HG03066 (cell line): ENCODE measurements around the gene BRICD5.

Source experiments
- ATAC-seq: cut with Tn5 transposase; IDR thresholded peaks from one replicate; pipeline ENCODE4 v1.9.1; 2021; ENCODE audit warnings: low read depth; ENCODE audit not compliant: unreplicated experiment

The BRICD5 gene

DNA sequence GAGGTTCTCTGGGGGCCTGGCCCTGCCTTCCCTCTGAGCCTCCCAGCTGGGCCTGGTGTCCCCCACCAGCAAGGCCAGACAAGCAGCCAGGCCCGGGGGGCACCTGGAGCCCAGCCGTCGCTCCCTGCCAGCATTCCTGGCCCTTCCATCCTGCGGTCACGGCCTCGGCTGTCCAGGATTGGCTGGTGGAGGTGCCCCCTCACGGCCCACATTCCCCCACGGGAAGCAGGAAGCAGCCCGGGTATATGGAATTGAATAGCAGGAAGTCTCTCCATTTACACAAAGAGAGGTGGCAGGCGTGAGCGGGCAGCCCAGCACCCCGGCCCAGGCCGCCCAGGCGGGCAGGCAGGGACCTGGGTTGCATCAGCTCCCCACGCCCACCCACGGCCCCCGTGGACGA is 40.6 kb downstream of the BRICD5 start:
- ATAC-seq, result no peak

DNA sequence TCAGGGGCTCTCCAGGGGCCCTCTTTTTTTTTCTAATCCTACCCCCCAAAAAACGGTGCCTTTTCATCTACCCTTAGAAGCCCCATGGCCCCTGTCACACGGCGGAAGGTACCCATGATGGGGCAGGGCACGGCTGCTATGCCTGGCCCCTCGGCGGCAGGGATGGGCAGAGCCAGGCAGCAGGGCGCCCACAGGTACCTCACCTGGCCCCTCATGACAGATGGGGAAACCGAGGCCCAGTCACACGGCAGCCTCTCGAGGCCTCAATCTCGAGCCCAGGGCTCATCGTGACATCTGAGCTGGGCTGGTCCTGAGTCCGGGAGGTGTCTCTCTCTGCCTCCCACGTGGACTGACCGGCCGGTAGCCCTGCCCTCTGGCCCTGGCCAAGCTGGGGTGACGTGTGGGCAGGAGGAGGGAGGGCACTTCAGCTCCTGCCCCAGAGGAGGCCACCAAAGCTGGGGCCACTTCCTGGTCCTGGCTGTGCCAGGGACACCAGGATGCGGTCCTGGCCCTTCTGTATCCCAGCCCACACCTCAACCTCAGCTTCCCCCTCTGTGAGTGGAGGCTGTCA is 43.5 kb downstream of the BRICD5 start:
- ATAC-seq, result no peak

DNA sequence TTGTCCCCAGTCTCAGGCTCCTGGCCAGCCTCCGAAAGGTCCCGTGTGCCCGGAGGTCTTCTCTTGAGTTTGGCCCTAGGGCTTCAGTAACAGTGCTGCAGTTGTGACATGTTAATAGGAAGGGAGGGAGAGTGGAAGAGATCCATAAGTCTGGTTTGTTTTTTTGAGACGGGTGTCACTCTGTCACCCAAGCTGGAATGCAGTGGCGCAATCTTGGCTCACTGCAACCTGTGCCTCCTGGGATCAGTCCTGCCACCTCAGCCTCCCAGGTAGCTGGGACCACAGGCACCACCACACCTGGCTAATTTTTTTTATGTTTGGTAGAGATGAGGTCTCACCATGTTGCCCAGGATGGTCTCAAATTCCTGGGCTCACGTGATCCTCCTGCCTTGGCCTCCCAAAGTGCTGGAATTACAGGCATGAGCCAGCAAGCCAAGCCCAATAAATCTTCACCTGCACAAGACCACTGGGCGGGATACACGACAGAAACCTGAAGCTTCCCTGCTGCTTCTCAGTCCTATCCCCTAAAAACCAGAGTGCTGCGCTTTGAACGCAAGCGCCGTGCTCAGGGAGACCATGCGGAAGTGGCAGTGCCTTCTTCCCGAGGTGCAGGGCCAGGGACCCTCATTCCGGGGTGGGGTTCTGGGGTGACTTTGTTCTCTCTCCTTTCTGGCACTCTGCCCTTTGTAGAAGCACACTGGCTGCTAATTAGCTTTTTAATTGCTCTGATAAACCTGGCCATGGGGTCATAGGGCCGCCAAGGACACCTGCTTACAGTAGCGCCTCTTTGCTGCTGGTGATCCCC is 44.2 kb downstream of the BRICD5 start:
- ATAC-seq, result no peak

DNA sequence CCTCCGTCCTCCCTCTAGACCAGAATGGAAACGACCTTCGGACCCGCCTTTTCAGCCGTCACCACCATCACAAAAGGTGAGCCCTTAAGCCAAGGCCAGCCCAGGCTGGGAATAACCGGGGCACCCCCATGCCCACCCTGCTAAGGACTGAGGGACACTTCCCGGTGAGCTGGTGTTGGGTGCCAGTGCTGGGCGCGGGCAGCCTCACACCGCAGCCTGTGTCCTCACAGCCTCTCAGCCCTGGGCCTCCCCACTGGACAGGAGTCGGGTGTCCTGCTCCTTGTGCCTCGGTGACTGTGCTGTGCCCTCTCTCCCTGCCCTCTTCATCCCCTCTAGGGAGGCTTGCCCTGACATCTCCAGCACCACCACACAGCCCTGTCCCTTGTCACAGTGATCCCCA is 44.8 kb downstream of the BRICD5 start:
- ATAC-seq, result no peak

DNA sequence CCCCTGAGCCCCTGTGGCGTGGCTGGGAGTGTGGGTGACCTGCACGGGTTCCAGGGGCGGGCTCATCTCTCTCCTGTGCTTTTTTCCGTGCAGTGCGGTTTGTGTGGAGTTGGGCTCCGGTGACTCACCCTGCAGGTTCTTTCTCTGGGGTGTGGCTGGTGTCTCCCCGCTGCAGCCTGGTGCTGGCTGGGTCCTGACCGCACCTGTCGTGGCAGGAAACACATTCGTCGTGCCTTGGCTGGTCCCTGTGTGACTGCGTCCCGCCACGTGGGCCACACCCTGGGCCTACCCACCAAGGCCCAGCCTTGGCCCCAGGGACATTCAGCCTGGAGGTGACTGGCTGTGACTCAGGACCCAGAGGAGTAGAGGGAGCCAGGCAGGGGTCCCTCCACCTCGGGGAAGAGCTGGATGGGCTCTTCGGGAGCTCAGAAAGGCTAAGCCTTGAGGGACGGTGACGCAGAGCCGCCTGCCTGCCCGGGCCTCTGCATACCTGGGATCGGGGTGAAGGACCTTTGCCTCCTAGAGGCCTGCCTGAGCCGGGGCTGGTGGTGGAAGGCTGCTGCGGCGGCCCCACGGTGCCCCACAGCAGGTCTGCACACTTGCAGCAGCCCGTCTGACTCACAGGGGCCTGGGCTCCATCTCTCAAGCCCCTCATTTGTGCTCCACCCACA is 47.3 kb downstream of the BRICD5 start:
- ATAC-seq, result no peak

DNA sequence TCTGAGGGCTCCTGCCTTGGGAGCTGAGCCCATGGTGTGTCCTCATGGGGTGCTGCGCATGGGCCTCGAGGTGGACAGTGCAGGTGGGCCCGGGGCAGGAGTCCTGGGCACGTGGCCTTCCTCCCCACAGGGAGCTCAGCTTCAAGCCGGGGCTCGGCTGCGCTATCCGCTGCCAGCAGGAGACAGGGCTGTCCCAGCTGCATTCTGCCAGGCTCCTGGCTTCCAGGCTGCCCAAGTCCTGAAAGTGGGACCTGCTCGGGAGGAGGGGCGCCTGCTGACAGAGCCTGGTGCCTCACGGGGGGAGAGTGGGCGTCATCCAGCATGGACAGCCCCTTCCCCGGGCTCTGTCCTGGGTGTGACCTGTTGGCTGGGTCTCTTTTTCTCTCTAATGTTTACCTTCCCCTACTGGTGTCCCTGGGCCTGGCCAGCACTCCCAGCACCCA is 48.0 kb downstream of the BRICD5 start:
- no peak for ATAC-seq

DNA sequence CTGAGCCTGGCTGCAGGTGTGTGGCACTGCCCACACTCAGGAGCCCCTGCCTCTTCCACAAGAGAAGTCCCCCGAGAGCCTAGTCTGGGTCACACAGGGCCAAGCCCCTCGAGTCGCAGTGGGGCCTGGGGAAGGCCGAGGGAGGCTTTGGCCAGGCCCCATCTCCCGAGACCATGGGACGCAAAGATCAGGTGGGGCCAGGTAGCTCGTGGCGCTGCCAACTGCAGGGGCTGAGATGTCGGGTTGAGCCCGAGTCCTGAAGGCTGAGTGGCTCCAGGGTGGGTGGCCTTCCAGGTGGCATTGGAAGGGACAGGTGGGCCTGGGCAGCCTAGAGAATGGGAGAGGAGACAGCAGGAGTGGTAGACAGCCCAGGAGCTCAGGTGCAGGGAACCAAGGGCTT is 48.8 kb downstream of the BRICD5 start:
- ATAC-seq, result no peak

DNA sequence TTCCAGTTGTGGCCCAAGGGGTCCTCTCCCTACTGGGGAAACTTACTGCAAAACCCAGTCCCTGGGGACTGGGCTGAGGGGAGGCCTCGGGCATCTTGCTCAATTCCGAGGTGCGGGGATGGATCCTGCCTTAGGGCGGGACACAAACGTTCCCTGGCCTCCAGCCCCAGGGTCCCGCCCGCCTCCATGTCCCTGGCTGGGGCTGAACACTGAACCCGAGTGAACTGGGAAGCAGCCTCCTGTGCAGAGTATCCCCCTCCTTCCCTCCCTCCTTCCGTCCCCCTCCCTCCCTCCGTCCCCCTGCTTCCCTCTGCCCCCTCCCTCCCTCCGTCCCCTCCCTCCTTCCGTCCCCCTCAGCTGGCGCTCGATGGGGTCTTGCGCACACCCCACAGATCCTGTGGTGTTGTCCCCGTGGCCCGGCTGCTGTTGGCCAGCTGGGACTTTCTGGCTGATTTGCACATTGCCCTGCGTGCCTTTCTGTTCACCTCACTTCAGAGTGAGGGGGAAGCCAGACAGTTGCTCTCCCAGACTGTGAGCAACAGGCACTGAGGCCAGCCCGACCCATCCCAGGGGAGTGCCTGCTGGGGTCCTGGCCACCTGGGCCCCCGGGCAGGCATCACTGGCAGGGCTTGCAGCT is 49.6 kb downstream of the BRICD5 start:
- no peak for ATAC-seq
